HG03432 (cell line): ENCODE data around the gene ITCH.
"Not testable (repeated sequence)": the region's sequence is repeated elsewhere in the genome, so short reads cannot be mapped to it uniquely, and the experiment has no call there.

ENCODE experiments used
- ATAC-seq: cut with Tn5 transposase; IDR thresholded peaks from one replicate; pipeline ENCODE4 v1.9.1; 2021; ENCODE audit warnings: mild to moderate bottlenecking, moderate library complexity; ENCODE audit not compliant: unreplicated experiment

Gene ITCH

DNA sequence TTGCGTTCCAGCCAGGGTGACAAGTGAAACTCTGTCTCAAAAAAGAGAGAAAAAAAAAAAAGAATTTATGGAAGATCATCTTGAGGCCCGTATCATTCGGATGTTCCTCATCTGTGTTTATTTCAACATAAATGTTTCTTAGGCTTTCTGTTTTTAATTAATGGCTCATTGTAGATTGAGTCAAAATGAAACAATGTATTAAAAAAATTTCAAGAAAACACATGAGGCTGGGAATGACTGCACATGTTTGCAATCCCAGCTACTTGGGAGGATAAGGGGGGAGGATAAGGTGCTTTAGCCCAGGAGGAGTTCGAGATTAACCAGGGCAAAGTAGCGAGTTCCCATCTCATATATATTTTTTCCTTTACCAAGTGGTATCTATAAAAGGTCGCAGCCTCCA lies 47.3 kb downstream of the ITCH start:
- no peak for ATAC-seq

DNA sequence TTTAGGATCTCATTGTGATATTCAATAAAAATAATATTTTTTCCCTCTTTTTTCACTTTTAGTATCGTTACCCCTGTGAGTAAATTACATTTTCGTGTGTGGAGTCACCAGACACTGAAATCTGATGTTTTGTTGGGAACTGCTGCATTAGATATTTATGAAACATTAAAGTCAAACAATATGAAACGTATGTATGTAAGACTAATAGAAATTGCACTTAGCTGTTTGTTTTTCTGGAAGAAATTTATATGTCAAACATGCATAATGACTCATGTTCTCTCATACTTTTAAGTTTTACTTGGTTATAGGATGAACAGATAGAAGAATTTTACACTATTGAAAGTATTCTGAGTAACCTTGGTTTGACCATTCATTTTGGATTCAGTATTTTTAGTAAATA lies 49.4 kb downstream of the ITCH start:
- ATAC-seq = no peak

DNA sequence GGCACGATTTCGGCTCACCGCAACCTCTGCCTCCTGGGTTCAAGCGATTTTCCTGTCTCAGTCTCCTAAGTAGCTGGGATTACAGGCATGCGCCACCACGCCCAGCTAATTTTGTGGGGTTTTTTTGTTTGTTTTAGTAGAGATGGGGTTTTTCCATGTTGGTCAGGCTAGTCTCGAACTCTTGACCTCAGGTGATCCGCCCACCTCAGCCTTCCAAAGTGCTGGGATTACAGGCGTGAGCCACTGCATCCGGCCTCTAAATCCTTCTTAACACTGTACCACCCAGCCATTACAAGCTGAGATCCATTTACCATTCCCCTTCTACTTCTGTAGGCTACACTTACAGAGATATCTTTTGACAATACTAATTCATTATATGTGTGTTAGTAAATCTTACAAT lies 51.5 kb downstream of the ITCH start:
- peak; percentile 4 for ATAC-seq

DNA sequence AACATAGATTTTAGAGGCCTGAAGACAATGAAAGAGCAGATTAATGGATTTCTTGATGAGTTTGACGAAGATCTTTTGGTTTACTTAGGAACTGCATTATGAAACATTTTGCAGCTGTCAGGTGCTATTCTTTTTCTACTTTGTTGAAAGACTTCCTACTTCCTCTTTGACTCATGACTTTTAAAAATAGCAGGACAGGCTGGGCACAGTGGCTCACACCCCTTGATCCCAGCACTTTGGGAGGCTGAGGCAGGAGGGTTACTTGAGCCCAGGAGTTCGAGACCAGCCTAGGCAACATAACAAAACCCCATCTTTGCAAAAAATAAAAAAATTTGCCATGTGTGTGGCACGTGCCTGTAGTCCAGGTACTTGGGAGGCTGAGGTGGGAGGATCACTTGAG lies 52.0 kb downstream of the ITCH start:
- peak; percentile 57 for ATAC-seq

DNA sequence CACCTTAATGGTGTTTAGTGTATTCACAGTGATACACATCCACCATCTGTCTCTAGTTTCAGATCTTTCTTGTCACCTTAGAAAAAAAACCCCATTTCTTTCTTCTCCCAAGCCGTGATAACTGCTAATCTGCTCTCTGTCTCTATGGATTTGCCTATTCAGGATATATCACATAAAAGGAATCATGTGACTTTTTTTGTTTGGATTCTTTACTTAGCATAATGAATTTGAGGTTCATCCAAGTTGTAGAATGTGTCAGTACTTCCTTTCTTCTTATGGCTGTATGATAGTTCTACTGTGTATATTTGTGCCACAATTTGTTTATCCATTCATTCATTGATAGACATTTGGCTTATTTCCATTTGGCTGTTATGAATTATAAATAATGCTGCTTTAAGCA lies 57.1 kb downstream of the ITCH start:
- ATAC-seq = no peak

DNA sequence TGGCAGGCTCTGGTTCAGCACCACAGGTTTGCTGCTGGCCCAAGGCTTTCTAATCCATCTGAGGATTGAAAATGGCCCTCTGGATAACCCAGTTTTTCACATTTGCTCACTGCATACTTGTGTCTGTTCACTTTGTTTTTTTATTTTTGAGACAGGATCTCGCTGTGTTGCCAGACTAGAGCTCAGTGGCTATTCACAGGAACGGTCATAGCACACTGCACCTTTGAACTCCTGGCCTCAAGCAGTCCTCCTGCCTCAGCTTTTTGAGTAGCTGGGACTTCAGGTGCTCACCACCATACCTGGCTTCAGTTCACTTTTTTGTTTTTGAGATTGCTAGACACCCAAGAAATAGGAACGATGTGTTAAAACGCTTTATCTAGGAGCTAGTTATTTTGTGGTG lies 57.9 kb downstream of the ITCH start:
- no peak for ATAC-seq

DNA sequence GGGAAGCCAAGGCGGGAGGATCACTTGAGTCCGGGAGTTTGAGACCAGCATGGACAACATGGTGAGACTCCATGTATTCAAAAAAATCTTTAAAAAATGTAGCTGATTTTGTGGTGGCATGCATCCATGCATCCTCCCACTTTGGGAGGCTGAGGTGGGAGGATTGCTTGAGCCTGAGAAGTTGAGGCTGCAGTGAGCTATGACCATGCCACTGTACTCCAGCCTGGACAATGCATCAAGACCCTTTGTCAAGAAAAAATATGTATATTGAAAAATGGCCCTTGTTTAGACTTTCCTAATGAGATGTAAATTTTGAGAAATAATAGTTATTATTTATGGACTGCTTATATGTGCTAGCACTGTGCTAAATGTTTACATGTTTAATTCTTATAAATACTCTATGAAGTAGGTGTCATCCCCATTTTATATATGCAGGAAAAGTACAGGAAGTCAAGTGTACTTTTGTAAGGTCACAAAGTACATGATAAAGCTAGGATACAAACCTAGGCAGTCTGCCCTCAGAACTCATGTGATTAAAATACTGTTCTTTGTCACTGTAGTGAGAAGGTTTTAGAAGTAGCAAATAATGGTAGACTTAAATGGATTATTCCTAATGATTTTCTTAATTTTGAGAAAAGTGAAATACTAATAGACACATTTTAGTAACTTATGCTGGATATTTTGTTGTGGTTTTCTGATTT lies 58.8 kb downstream of the ITCH start:
- no peak for ATAC-seq

DNA sequence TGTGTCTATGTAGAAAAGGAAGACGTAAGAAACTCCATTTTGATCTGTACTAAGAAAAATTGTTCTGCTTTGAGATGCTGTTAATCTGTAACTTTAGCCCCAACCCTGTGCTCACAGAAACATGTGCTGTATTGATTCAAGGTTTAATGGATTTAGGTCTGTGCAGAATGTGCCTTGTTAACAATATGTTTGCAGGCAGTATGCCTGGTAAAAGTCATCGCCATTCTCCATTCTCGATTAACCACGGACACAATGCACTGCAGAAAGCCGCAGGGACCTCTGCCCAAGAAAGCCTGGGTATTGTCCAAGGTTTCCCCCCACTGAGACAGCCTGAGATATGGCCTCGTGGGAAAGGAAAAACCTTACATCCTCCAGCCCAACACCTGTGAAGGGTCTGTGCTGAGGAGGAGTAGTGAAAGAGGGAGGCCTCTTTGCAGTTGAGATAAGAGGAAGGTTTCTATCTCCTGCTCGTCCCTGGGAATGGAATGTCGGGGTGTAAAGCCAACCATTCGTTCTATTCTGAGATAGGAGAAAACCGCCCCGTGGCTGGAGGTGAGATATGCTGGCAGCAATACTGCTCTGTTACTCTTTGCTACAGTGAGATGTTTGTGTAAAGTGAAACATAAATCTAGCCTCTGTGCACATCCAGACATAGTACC lies 62.1 kb downstream of the ITCH start:
- ATAC-seq = not testable (repeated sequence)

DNA sequence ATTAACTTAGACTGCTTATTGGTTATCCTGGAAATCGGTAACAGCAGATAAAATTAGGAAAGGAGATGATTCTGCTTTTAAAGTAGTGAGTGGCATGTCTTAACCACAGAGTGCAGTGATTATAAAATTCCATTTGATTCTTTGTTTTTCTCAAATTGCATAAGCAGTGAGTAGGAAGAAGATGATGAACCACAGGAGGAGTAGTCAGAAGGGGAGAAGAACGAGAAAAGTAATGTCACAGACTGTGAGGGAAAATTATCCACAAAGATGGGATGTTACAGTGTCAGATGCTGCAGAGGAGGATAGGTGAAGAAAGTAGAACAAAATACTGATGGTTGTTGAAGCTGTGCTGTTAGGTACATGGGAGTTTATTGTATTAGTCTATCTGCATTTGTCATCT lies 63.0 kb downstream of the ITCH start:
- ATAC-seq = no peak

DNA sequence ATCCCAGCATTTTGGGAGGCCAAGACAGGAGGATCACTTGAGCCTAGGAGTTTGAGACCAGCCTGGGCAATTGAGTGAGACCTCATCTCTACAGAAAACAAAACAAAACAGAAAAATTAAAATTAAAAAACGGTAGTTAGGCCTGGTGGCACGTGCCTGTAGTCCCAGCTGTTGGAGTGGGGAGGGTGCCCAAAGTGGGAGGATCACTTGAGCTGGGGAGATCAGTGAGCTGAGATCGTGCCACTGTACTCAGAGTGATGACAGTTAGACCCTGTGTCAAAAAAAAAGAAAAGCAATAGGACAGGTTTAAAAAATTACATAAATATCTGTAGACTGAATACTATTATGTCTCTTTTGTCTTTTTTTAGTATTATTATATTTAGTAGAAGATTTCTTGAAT lies 64.3 kb downstream of the ITCH start:
- ATAC-seq = no peak

DNA sequence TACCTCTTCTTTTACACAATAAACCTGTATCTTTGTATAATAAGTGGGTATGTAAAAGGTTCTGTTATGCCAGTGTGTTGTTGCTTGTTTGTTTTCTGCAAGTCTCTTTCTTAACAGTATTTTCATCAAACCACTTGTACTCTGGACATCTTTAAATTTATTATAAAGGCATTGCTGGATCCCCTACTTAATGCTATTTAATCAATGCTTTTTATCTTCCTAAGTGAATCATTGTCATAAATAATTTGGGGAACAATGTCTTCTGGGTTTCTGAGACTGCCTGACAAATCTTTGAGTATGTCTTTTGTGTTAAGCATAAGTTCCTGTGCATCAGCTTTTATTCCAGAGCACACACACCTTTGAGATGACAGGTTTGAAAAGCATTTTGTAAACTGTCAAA lies 64.7 kb downstream of the ITCH start:
- no peak for ATAC-seq

DNA sequence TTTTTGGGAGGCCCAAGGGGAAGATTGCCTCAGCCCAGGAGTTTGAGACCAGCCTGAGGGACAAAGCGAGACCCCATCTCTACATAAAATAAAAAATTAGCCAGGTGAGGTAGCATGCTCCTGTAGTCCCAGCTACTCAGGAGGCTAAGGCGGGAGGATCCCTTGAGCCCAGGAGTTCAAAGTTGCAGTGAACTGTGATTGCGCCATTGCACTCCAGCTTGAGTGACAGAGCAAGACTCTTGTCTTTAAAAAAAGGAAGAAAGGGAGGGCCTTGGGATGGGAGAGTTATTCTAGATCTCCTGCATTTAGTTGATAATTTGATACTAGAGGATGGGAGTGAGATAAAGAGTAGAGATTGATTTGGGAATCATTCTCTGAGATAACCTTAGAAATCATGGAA lies 68.1 kb downstream of the ITCH start:
- ATAC-seq = no peak

DNA sequence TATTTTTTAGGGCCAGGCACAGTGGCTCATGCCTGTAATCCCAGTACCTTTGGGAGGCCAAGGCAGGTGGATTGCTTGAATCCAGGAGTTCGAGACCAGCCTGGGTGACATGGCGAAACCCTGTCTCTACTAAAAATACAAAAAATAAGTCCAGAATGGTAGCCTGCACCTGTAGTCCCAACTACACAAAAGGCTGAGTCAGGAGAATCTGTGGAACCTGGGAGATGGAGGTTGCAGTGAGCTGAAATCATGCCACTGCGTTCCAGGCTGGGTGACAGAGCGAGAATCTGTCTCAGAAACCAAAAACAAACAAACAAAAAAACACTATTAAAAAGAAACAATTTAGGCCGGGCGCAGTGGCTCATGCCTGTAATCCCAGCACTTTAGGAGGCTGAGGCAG lies 69.6 kb downstream of the ITCH start:
- ATAC-seq = not testable (repeated sequence)

DNA sequence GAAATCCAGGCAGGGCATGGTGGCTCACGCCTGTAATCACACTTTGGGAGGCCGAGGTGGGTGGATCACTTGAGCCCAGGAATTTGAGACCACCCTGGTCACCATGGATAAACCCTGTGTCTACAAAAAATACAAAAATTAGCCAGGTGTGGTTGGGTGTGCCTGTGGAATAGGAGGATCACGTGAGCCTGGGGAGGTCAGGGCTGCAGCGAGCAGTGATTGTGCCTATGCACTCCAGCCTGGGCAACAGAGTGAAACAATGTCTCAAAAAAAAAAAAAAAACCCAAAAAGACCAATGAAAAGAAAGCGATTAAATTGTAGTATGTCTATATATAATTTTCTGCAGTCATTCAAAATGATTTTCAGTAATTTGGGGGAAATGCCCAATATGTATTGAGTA lies 70.3 kb downstream of the ITCH start:
- no peak for ATAC-seq

DNA sequence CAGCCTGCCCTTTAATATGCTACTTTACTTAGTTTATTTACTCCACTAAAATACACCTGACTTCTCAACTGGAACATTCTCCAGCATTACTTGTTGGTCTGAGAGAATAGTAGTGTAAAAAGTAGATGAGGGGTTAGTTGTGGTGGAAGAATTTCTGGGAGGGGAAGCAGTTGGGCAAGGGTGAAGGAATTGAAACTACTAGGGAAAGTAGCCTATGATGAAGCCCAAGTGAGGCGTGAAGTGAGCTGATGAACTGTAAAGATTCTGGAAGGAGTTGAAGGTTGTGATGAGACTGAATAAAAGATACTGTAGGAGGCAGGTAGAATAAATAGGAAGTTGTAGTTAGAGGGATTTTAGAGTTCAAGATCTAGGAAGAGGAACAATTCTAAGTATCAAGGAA lies 72.5 kb downstream of the ITCH start:
- ATAC-seq = no peak

DNA sequence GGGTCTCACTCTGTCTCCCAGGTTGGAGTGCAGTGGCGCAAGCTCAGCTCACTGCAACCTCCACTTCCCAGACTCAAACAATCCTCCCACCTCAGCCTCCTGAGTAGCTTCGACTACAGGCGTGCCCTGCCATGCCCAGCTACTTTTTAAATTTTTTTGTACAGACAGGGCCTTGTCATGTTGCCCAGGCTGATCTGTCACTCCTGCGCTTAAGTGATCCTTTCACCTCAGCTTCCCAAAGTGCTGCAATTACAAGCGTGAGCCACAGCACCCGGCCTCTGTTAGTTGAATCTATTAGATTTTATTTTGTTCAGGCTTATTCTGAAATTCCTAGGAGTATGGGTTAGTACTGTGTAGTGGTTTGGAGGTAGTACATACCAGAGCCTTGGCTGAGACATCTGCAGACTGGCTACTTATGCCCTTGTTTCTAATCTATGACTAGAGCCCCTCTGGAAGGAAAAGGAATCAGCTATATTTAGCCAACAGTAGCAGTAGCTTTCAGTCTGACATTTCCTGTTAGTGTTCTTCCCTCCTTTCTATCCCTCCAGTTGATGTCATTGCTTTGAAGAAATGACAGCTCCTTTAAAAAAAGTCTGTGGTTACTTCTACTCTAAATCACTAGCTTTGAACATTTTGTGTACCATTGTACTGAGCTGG lies 74.4 kb downstream of the ITCH start:
- no peak for ATAC-seq

DNA sequence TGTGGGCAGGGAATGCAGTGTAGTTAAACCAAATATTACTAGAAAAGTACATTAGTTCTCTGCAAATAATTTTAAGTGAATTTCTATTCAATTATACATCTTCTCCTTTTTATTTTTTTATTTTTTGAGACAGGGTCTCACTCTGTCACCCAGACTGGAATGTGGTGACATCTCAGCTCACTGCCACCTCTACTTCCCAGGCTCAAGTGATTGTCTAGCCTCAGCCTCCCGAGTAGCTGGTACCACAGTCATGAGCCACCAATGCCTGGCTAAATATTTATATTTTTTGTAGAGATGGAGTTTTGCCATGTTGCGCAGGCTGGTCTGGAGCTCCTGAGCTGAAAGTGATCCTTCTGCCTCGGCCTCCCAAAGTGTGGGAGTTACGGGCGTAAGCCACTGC lies 76.1 kb downstream of the ITCH start:
- no peak for ATAC-seq

DNA sequence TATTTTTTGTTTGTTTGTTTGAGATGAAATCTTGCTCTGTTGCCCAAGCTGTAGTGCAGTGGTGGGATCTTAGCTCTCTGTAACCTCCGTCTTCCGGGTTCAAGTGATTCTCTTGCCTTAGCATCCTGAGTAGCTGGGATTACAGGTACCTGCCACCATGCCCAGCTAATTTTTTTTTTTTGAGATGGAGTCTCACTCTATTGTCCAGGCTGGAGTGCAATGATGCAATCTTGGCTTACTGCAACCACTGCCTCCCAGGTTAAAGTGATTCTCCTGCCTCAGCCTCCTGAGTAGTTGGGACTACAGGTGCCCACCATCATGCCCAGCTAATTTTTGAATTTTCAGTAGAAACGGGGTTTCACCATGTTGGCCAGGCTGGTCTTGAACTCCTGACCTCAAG lies 78.3 kb downstream of the ITCH start:
- ATAC-seq = not testable (repeated sequence)

DNA sequence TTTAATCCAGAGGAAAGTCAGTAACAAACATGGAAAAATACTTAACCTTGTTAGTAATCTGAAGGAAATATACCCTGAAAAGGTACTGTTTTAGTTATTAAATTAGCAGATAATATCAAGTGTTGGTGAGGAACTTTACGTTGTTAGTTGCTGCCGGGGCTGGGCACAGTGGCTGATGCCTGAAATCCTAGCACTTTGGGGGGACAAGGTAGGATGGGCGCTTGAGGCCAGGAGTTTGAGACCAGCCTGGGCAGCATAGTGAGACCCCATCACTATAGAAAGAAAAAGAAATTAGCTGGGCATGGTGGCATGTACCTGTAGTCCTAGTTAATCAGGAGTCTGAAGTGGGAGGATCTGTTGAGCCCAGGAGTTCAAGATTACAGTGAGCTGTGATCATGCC lies 80.5 kb downstream of the ITCH start:
- ATAC-seq = no peak

DNA sequence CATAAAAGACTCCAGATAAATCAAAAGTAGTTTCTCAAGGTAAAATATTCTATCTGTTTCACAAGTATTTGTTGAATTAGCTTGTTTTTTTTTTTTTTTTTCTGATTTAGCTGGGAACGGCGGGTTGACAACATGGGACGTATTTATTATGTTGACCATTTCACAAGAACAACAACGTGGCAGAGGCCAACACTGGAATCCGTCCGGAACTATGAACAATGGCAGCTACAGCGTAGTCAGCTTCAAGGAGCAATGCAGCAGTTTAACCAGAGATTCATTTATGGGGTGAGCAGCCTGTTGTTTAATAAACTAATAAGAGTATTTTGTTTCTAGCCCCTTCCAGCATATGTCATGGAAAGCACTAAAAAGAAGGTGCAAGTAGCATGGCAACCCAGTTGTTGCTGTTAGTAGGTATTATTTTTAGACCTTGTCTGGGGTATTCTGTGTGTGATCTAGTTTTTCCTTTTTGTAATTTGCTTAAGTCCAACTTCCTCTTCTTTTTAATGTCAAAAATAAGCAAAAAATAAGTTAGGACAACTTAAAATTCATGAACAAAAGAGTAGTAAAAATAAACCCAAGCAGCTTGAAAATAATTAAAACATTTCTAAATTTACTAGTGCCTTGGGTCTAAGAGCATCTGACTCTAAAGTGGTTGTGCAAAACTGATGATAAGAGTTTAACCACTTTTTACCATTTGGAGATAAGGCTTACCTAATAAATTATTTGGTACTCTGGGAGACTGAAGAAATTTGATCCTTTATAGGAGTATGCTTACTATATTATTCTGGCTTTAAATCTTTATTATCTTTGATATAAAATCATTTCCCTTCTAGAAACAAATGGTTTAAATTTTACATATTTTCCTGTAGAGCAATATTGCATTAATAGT lies 82.3 kb downstream of the ITCH start:
- ATAC-seq = no peak

DNA sequence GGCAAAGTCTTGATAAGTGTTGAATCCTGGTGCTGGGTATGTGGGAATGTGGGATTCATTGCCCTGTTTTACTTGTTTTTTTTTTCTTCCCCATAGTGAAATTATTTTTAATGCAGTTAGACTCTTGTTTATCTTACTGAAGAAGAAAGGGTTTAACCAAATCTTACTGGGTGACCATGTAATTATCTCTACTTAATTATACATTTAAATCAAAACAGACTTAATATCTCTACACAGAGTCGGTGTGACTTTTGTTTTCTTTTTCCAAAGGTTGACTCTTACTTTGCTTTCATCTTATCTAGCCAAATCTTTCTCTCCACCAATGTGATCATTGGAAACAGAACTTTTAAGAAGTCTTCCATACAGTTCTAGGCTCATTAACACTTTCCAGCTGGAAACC lies 85.4 kb downstream of the ITCH start:
- ATAC-seq = no peak
